ENCODE data around the gene CNGA2.

The CNGA2 gene

DNA sequence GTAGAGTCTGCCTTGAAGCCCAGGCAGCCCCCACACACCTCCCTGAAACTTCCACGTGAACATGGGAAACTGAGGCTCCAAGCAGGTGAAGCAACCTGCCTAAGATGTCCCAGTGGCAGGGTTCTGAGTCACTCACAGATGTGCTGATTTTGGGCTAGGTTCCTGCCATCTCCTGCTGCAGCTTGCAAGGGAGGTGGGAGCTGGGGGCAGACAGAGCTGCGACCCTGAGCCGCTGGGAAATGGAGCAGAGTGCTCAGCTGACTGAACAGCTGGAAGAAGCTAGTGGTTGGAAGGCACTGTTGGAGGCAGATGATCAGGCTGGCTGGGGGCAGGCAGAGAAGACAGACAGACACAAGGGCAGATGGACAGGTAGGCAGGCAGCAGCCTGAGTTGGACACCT lies 22.3 kb upstream of the CNGA2 start:
- DNase-seq (ENCODE audit: low spot score) = no peak

- DNase-seq (ENCODE audit: low spot score) = no peak
Measured at GRCh38 chrX:151713849-151714248, 20.7 kb upstream of the CNGA2 start.

- DNase-seq (ENCODE audit: low spot score) = no peak
Measured at GRCh38 chrX:151714362-151714761, 20.2 kb upstream of the CNGA2 start.

DNA sequence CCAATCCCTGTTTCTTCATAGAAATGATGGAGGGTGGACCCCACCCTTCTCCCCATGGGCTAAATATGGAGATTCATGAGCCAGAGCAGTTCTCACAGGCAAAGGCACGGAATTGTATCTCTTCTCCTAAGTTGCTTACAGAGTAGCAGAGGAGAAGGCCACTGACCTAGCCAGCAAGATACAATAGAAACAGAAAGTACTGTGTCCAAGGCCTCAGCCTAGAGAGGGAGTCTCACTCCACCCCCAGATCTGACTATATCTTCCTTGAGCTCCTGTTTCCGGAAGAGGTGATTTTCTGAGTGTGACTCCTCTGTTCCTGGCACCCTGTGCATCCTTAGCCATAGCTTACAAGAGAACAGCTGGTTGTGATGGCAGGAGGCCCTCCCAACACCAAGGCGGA lies 18.8 kb upstream of the CNGA2 start, which contains the start of gene FATE1:
TSS of gene FATE1 (plus strand) at position 284 of the 400 bp plus-strand sequence. CDS start at position 369, 85 bp downstream.
- no peak for DNase-seq (ENCODE audit: low spot score)

DNA sequence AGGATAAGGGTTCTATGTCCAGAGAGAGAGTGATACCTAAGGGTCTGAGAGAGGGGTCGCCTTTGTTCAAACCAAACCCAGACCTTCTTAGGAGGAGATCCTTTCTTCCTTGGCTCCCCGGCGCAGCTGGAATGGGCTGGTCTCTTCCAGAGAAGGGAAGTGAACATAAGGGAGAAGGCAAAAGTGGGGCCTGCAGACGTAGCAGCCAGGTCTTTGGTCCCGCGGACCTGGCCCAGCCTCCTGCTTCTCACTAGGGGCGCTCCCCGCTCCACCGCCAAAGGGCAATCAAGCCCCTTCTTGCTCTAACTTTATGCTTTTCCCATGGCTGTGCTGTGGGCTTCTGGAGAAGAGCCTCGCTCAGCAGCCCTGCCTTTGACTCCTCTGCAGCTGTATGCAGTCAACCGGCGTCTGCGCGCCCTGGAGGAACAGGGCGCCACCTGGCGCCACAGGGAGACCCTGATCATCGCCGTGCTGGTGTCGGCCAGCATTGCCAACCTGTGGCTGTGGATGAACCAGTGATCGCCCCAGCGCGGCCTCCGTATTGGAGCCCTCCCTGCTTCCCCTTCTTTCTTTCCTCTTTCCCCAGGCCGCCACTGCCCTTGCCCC lies 12.2 kb upstream of the CNGA2 start:
- DNase-seq (ENCODE audit: low spot score) = no peak

- DNase-seq (ENCODE audit: low spot score) = no peak
Measured at GRCh38 chrX:151723156-151723760, 11.3 kb upstream of the CNGA2 start.

DNA sequence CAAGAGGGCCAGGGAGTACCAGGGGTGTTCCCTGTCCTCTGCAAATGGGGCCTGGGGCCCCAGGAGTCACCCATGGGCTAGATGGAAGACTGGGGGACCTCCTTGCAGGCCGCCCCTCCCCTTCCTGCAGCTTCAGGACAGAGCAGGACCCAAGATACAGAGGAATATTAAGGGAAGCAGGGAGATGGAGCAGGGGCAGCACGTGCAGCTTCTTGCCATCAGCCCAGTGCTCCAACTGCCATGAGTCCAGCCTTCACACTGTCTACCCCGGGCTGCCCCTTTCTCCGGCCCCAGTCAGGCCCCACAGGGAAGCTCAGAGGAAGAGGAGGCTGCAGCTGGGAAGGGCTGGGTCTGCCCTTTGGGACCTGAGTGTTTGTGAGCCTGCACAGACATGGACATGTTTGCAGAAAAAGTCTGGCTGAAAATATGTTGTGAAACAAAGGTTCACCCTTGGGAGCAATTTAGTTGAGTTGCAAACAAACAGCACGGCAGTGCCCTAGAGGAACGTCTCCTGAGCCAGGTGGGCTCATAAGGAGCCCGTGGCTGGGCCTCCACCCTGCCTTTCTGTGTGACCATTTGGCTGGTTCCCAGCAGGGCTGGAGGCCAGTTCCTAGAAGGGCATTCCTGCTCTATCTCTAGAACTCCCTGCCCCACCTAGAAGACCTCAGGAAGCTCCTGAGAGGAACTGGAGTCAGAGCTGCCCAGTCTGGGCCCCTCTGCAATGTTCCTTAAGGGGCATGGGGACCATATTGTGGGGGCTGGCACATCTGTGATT lies 9.8 kb upstream of the CNGA2 start:
- DNase-seq (ENCODE audit: low spot score) = no peak

DNA sequence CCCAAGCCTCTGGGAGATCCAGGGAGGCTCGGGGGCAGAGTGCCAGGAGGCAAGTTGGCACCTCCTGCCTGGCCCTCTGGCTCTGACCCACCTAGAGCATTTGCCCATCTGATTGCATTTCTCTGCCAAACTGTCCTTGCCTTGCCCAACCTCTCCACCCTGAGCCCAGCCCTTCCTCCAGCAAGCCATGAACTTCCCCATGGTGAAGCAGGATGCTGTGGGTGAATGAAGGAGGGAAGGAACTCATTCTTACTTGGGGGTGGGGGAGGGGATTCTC lies 9.3 kb upstream of the CNGA2 start:
- no peak for DNase-seq (ENCODE audit: low spot score)

DNA sequence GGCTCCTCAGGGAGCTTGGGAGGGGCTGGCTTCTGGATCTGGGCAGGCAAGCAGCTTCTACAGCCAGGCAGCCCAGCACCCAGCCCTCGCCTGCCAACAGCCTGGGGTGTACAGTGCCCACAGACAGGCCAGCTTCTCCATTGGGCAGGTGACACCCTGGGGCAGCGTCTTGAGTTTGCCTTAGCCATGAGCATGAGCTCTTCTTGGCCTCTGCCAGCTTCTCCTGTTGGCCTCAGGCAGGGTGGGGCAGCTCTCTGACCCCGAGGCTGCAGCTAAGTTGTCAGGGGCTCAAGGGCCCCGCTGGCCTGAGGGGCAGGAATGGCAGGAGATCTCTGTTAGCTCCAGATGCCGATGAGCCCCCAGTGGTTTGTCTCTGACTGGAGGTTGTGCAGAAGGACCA lies 7.8 kb upstream of the CNGA2 start:
- no peak for DNase-seq (ENCODE audit: low spot score)

GRCh38 chrX:151727346-151727745 lies 7.2 kb upstream of the CNGA2 start:
- no peak for DNase-seq (ENCODE audit: low spot score)

GRCh38 chrX:151729056-151729725 lies 5.4 kb upstream of the CNGA2 start:
- no peak for DNase-seq (ENCODE audit: low spot score)

GRCh38 chrX:151735219-151735618 lies 673 bp downstream of the CNGA2 start:
- DNase-seq (ENCODE audit: low spot score) = no peak

DNA sequence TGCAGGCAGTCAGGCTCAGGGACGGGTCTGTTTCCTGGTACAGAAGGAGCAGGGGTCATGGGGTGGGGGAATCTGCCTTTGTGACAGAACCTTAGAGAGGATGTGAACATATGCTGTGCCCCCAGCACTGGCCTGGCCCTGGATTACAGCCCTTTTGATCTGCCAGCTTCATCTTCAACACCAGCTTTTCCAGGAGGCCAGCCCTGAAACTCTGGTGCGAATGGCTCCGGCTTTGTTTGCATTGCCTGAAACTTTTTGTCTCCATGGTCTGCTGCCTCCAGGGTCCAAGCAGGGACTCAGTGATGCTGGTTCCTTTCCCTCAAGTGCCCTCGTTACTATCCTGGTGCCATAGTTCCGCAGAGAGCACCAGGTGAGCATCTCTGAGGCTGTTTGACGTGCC lies 2.1 kb downstream of the CNGA2 start:
- no peak for DNase-seq (ENCODE audit: low spot score)

DNA sequence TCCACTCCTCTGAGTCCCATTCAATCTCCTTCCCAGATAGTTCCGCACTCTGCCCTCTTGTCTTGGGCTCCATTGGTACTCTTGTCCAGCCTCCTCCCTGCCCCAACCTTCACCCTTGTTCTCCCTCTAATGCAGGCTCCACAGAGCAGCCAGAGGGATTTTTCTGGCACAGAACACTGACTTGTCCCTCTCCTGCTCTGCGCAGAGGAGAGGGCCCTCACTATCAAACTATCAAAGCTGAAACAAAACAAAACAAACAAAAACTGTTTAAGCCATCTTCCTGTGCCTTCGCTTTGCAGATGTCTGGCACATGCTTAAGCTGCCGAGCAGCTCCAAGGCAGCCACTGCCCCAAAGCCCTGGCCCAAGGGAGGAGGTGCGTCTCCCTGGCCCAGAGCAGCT lies 2.9 kb downstream of the CNGA2 start:
- no peak for DNase-seq (ENCODE audit: low spot score)

DNA sequence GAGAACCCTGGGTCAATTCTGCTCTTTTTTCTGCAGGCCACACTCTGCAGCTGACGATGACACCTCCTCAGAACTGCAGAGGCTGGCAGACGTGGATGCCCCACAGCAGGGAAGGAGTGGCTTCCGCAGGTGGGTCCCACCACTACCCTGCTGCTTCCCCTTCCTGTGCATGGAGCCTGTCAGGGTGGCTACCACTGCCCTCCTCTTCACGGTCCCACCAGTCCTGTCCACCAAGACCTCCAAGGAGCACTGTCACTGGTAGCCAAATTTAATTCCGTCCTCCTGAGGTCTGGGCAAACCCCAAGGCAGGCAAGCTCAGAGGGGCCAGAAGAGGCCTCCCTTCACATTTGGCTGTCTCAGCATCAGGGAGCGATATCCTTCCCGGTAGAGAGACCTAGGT lies 4.2 kb downstream of the CNGA2 start:
- DNase-seq (ENCODE audit: low spot score) = no peak

DNA sequence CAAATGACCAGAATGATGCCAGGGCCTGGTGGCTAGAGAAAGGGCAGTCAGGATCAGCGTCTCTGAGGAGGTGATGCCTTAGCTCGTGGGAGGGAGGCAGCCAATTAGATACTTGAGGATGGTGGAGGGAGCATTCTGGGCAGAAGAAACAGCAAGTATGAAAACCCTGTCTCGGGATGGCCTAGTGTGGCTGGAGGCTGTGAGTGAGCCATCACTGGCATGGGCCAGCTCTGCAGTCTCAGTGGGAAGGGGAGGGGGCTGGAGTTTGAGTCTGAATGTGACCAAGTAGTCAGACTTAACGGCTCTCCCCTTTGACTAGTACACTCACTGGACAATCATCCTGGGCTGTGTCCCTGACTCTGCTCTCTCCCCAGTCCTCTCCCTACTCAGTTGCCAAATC lies 7.1 kb downstream of the CNGA2 start:
- no peak for DNase-seq (ENCODE audit: low spot score)

DNA sequence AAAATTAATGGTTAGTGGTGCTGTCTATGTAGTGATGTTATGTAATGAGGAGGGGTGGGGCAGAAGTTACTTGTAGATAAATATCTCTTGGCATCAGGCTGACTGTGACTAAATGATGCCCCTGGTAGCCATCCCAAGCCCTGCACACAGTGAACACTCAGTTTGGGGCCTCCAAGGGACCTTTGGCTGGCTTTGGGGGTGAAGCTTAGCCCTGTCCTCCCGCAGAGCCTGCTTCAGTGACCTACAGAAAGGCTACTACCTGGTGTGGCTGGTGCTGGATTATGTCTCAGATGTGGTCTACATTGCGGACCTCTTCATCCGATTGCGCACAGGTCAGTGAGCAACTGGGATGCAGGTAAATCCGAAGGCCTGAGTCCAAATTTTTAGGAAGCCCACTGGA lies 7.8 kb downstream of the CNGA2 start:
- no peak for DNase-seq (ENCODE audit: low spot score)

GRCh38 chrX:151743651-151744470 lies 9.3 kb downstream of the CNGA2 start:
- no peak for DNase-seq (ENCODE audit: low spot score)

- DNase-seq (ENCODE audit: low spot score) = no peak
Measured at GRCh38 chrX:151745651-151746050, 11.1 kb downstream of the CNGA2 start.

DNA sequence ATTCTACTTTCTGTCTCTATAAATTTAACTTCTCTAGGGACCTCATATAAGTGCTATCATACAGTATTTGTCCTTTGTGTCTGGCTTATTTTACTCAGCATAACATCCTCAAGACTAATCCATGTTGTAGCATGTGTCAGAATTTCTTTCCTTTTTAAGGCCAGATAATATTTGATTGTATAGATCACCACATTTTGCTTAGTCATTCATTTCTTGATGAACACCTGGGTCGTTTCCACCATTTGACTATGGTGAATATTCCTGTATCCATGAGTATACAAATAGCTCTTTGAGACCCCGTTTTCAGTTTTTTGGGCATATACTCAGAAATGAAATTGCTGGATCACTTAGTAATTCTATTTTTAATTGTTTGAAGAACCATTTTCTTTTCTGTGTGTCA lies 12.0 kb downstream of the CNGA2 start:
- no peak for DNase-seq (ENCODE audit: low spot score)

GRCh38 chrX:151750511-151750910 lies 16.0 kb downstream of the CNGA2 start:
- no peak for DNase-seq (ENCODE audit: low spot score)

GRCh38 chrX:151752847-151753246 lies 18.3 kb downstream of the CNGA2 start:
- no peak for DNase-seq (ENCODE audit: low spot score)
